HFF-Myc (cell line): ENCODE data around the gene ICAM2.
"Not testable (repeated sequence)": the region's sequence is repeated elsewhere in the genome, so short reads cannot be mapped to it uniquely, and the experiment has no call there.

ENCODE experiments used
- DNase-seq: peaks from one replicate; pipeline ENCODE4 v3.0.0-alpha.2; 2011; ENCODE audit warnings: low read depth; ENCODE audit errors: extremely low read depth
- H3K4me3 ChIP-seq: replicated peaks from 2 replicates; pipeline ENCODE4 v1.5.1; 2011; ENCODE audit warnings: low read depth, mild to moderate bottlenecking, control low read depth, low read length
- TF ChIP-seq, protein P1 (sequence below): IDR thresholded peaks from 2 replicates; pipeline ENCODE4 v1.5.1; 2012; ENCODE audit warnings: mild to moderate bottlenecking, low read depth, low read length, control low read depth; ENCODE audit errors: missing control alignments

The ICAM2 gene

DNA sequence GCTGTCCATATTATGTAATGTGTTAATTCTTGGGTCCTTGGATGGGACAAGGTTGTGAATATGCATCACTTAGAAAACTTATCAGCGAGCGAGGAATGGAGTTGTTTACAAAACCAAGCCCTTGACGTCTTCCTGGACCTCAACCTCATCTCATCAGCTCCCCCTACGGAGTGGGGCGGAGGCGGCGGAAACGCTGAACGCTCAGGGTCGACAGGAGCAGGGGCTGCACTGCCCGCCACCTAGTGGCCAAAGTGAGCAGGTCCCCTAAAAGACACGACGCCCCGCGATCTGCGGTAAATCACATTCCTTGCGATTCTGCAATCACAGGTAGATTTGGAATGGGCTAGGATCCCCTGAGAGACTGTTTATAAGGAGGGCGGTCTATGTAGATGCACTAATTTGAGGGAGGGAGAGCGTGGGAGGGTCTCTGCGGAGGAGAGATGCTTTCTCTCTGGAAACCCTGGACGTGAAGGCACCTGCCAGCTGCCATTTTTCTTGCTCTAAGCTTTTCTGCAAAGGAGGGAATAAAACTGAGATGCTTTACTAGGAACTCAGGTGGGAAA, 5.4 kb upstream of the ICAM2 start:
- no peak for DNase-seq
- no peak overlapping the region for H3K4me3 ChIP-seq
- TF ChIP-seq, protein P1, sequence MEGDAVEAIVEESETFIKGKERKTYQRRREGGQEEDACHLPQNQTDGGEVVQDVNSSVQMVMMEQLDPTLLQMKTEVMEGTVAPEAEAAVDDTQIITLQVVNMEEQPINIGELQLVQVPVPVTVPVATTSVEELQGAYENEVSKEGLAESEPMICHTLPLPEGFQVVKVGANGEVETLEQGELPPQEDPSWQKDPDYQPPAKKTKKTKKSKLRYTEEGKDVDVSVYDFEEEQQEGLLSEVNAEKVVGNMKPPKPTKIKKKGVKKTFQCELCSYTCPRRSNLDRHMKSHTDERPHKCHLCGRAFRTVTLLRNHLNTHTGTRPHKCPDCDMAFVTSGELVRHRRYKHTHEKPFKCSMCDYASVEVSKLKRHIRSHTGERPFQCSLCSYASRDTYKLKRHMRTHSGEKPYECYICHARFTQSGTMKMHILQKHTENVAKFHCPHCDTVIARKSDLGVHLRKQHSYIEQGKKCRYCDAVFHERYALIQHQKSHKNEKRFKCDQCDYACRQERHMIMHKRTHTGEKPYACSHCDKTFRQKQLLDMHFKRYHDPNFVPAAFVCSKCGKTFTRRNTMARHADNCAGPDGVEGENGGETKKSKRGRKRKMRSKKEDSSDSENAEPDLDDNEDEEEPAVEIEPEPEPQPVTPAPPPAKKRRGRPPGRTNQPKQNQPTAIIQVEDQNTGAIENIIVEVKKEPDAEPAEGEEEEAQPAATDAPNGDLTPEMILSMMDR = peak; percentile 98

DNA sequence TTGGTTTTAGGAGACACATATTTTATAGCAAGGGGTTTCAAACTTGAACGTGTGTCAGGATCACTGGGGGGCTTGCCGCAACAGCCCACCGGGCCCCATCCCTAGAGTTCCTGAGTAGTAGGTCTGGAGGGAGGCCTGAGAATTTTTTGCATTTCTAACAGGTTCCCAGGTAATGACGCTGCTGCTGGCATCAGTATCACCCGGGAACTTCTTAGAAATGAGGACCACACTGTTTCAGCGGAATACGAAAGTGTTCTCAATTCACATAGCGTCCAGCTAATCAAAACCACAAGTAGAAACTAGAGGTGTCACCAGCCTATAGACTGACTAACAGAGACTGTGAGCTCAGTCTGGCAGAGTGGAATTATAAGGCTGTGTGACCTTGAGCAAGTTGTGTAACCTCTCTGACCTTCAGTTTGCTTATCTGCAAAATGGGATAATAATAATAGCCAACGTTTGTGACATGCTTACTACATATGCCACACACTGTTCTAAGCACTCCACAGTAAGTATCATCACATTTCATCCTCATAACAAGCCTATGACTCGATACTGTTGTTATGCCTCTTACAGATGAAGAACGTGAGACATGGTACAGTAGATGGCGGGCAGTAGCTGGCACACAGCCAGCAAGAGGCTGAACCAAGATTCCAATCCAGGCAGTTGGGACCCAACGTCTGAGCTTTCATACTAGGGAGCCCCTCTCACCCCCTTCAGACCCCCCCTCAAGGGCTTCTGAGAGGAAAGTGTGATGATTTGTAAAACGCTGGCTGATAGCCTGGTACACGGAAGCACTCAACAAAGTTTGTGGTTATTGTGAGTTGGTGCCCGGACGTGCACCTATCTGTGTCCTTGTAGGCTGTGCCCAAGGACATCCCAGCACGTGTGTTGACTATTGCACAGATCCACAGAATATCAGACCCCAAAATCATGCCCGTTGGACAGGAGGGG, 4.6 kb upstream of the ICAM2 start:
- no peak overlapping the region for H3K4me3 ChIP-seq
- no peak for DNase-seq
- TF ChIP-seq, protein P1 = no peak

DNA sequence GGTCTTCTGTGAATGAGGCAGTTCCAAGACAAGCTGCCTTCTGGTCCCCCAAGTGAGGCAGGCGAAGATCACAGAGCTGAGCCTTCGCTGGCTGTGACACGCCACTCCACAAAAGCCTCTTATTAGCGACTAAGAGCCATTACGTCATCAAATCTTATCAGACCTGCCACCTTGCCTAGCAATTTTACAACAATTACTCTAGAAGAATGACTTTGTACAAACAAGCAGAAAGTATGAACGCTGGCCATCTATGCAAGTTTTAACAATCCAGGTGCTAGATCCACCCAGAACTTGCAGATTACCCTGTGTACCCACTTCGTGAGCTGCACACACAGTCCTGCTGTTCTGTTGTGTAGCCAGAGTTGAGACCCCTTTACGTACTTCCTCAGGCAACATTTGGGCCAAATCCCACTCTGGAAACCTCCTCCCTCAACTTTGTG, 3.8 kb upstream of the ICAM2 start:
- H3K4me3 ChIP-seq = no peak overlapping the region
- DNase-seq = no peak
- TF ChIP-seq, protein P1 = no peak

DNA sequence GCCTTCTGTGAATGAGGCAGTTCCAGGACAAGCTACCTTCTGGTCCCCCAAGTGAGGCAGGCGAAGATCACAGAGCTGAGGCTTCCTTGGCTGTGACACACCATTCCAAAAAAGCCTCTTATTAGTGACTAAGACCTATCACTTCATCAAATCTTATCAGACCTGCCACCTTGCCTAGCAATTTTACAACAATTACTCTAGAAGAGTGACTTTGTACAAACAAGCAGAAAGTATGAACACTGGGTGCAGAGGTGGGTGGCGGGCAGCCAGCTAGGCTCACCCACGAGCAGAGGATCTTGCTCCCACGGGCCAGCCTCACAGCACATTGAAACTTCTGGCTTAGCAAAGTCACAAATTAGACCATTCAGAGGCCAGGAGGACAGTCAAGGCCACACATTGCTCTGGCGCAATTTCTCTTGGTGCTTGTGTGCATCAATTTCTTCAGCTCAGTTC, 2.2 kb upstream of the ICAM2 start:
- H3K4me3 ChIP-seq = no peak overlapping the region
- DNase-seq = no peak
- TF ChIP-seq, protein P1 = no peak

DNA sequence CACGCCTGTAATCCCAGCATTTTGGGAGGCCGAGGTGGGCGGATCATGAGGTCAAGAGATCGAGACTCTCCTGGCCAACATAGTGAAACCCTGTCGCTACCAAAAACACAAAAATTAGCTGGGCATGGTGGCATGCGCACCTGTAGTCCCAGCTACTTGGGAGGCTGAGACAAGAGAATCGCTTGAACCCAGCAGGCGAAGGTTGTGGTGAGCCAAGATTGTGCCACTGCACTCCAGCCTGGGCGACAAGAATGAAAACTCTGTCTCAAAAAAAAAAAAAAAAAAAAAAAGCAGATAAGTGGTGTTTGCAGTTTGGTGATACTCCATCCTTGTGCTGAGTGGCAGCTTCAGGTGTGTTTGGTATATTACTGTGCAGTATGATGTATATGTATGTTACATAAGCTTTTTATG, 877 bp downstream of the ICAM2 start:
- not testable (repeated sequence) for H3K4me3 ChIP-seq, DNase-seq

DNA sequence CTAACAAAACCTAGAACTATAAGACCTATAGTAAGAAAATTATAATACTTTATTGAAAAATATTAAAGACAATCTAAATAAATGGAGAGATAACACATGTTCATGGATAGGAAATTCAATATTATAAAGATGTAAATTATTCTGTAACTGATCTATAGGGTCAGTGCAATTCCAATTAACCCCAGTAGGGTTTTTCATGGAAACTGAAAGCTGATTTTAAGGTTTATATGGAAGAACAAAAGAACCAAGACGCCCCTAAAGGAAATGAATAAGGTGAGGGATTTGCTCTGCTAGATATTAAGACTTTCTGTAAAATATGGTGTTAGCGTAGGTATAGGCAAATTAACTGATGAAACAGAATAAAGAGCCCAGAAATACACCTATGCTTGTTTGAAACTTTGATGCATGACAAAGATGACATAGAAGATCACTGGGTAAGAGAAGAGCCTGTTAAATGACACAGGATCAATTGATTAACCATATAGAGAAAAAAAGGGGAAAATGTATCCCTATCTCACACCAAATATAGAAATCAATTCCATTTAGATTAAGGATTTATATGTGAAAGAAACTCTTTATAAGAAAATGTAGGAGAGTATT, 3.0 kb downstream of the ICAM2 start:
- DNase-seq = no peak
- H3K4me3 ChIP-seq = no peak overlapping the region
- TF ChIP-seq, protein P1 = no peak

DNA sequence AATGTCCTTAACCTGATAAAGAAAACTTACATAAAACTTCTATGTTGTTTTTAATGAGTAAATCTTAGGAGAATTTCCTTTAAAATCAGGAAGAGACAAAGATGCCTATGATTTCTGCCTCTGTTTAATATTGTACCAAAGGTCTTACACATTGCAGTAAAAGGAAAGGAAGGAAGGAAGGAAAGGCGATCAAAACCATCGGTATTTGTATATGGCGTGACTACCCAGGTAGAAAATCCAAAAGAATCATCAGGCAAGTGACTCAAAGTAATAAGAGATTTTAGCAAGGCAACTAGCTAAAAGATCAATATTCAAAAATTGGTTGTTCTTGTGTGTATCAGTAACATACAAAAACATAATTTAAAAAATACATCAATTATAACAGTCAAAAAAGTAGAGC, 3.5 kb downstream of the ICAM2 start:
- TF ChIP-seq, protein P1 = no peak
- H3K4me3 ChIP-seq = no peak overlapping the region
- DNase-seq = no peak
